Activated naive CD4-positive, alpha-beta T cell treated with anti-CD3 and anti-CD28 coated beads for 36 hours (primary cell): ENCODE results near the gene TRIM56. TPM values are rescaled to one million over a fixed set of nuclear protein-coding genes. Genes with fewer than 3 reads are reported as not detected.
"Not testable (repeated sequence)": the region's sequence is repeated elsewhere in the genome, so short reads cannot be mapped to it uniquely, and the experiment has no call there.

Source experiments
- CTCF ChIA-PET: fragments of 350-600 bp; sonication (Branson Sonifier 250); formaldehyde crosslinking; loops from one replicate; lab custom pipeline; 2021; ENCODE audit warnings: antibody characterized with exemption; lab: Charles Lee
- DNase-seq: peaks from one replicate; pipeline ENCODE4 v3.0.0-alpha.2; 2020
- H3K27ac Mint-ChIP-seq: one replicate; pipeline ENCODE4 v1.8.0; 2021; ENCODE audit warnings: mild to moderate bottlenecking, mixed read lengths
- H3K27me3 Mint-ChIP-seq: one replicate; pipeline ENCODE4 v1.8.0; 2021; ENCODE audit warnings: low read depth, mixed read lengths
- H3K36me3 Mint-ChIP-seq: one replicate; pipeline ENCODE4 v1.8.0; 2021; ENCODE audit warnings: low read depth, mixed read lengths
- H3K4me1 Mint-ChIP-seq: one replicate; pipeline ENCODE4 v1.8.0; 2021; ENCODE audit warnings: low read depth, mixed read lengths
- H3K4me3 Mint-ChIP-seq: one replicate; pipeline ENCODE4 v1.8.0; 2021; ENCODE audit warnings: mild to moderate bottlenecking, moderate library complexity, mixed read lengths
- H3K9me3 Mint-ChIP-seq: one replicate; pipeline ENCODE4 v1.8.0; 2021; ENCODE audit warnings: mixed read lengths
- intact Hi-C: fragments of 100-400 bp; cut with micrococcal nuclease; formaldehyde crosslinking; loops from one replicate; pipeline ENCODE4 v1.15.1; 2023
- total RNA-seq, 2 experiments: library from RNA; stranded (reverse); gene quantifications; one replicate each; pipeline ENCODE4 v1.2.3, GENCODE V29; 2021

TRIM56 gene
- total RNA-seq, 2 experiments from 2014 or later, result 41.4 to 41.7 TPM

DNA sequence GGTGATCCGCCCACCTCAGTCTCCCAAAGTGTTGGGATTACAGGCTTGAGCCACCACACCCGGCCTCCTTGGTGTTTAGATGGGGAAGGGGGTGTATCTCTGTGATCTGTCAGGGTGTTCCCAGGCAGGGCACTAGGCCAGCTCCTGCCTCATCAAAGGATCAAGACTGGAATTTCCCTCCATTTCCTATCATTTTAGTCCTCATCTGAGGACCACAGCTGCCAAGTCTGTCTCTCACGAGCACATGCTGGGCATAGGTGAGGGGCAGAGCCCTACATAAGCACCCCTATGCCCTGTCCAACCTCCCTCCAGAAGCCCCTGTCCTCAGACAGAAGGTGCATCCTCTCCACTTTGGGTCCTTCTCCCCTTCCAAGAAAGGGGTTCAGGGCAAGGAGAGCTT lies 19.5 kb downstream of the TRIM56 start:
- Mint-ChIP-seq H3K4me3 (no peak overlapping the region), H3K9me3 (no peaks in the 10 kb centered on the region), H3K27me3 (peaks cover 18% of the 10 kb centered on the region), H3K27ac (no peak overlapping the region), H3K4me1 (peaks cover 8% of the 10 kb centered on the region), H3K36me3 (no peaks in the 10 kb centered on the region)
- DNase-seq, result no peak
- CTCF ChIA-PET, result interaction anchor here (0.6 to 1.2 kb wide), 3 partner anchors 10 to 65 kb away, joined by 3 to 4 read pairs (median 3); no protein-coding TSS in a partner anchor
- intact Hi-C loops, result no loop called here

DNA sequence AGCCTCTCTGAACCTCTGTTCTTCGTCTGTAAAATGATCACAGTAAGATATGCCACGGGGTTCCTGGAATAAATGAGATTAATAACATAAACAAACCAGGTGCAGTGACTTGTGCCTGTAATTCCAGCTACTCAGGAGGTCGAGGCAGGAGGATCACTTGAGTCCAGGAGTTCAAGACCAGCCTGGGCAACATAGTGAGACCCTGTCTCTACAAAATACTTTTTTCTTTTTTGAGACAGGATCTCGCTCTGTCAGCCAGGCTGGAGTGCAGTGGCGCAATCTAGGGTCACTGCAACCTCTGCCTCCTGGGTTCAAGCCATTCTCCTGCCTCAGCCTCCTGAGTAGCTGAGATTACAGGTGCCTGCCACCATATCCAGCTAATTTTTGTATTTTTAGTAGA lies 20.0 kb downstream of the TRIM56 start:
- intact Hi-C loops, H3K4me1 Mint-ChIP-seq, H3K4me3 Mint-ChIP-seq, DNase-seq, H3K36me3 Mint-ChIP-seq, H3K27ac Mint-ChIP-seq, H3K9me3 Mint-ChIP-seq: not testable (repeated sequence)
- H3K27me3 Mint-ChIP-seq, result peaks cover 18% of the 10 kb centered on the region
- CTCF ChIA-PET, result interaction anchor here (0.6 to 1.2 kb wide), 3 partner anchors 11 to 65 kb away, joined by 3 to 4 read pairs (median 3); no protein-coding TSS in a partner anchor

DNA sequence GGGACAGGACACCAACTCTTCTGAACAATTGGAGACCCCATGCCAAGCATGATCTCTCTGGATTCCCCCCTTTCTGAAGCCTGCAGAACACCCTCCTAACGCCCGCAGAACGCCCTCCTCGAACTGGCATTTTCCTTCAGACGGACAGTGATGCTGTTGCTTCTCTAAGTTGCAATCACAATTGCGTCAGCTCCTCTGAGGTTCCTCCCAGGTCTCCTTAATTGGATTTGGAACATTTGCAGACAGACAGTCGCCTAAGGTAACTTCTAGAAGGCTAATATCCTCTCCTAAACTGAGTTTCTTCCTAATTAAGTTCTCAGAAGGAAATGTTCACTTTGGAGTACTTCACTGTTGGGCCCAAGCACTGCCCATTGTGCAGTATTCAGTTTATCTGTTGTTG lies 21.1 kb downstream of the TRIM56 start:
- Mint-ChIP-seq H3K36me3 (no peaks in the 10 kb centered on the region), H3K4me3 (no peak overlapping the region), H3K27me3 (peaks cover 14% of the 10 kb centered on the region), H3K4me1 (no peaks in the 10 kb centered on the region), H3K27ac (no peak overlapping the region), H3K9me3 (no peaks in the 10 kb centered on the region)
- DNase-seq, result no peak
- intact Hi-C loops, result no loop called here
- CTCF ChIA-PET, result no interaction called here

DNA sequence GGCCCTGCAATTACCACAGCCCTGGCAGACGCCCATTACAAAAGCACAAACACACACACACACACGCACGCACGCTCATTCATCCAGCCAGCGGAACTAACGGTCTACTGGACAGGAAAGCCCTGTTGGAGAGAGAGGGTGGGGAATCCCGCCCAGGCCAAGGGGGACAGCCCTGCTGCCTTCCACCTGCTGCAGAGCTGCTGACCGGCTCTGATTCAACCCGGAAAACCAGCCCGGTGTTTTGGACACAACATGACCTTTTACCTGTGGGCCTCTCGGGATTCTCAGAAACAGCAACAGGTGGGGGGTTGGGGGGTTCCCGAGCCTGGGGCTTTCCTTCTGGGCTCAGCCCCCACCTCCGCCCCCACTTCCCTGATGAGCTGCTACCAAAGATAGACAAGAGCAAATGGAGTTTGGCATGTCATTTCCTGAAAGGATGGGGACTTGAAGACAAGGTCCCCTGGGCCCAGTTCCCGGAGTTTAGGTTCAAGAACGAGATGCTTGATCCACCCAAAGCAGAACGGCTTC lies 23.1 kb downstream of the TRIM56 start:
- CTCF ChIA-PET, result interaction anchor here (2.1 kb wide), 1 partner anchor 36 kb away, joined by 6 read pairs; no protein-coding TSS in a partner anchor
- no peaks in the 10 kb centered on the region for H3K9me3 Mint-ChIP-seq
- no peaks in the 10 kb centered on the region for H3K4me1 Mint-ChIP-seq
- H3K36me3 Mint-ChIP-seq, result no peaks in the 10 kb centered on the region
- no peak for DNase-seq
- H3K27ac Mint-ChIP-seq, result no peak overlapping the region
- H3K4me3 Mint-ChIP-seq, result no peak overlapping the region
- peaks cover 7% of the 10 kb centered on the region for H3K27me3 Mint-ChIP-seq
- intact Hi-C loops, result no loop called here

DNA sequence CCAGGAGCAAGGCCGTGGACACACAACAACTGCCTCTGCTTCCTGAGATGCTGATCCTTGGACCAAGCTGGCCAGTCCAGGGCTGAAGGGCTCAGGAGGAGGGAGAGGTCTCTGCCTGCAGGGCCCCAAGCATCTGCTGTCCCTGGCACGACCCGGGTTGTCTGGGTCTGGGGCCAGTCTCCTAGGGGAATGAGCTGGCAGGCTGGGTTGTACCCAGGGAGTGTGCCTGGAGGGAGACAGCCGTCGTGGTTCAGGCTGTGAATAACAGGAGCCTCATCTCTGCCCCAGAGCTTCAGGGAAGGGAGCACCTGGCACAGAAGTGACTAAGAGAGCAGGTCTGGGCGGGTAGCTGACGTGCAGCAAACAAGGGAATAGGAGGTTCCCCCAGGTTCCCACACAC lies 23.7 kb downstream of the TRIM56 start:
- intact Hi-C loops, result no loop called here
- H3K27ac Mint-ChIP-seq, result no peak overlapping the region
- DNase-seq, result no peak
- H3K9me3 Mint-ChIP-seq, result no peaks in the 10 kb centered on the region
- no peaks in the 10 kb centered on the region for H3K4me1 Mint-ChIP-seq
- CTCF ChIA-PET, result interaction anchor here (2.1 kb wide), 1 partner anchor 35 kb away, joined by 6 read pairs; no protein-coding TSS in a partner anchor
- peaks cover 4% of the 10 kb centered on the region for H3K27me3 Mint-ChIP-seq
- no peaks in the 10 kb centered on the region for H3K36me3 Mint-ChIP-seq
- no peak overlapping the region for H3K4me3 Mint-ChIP-seq

DNA sequence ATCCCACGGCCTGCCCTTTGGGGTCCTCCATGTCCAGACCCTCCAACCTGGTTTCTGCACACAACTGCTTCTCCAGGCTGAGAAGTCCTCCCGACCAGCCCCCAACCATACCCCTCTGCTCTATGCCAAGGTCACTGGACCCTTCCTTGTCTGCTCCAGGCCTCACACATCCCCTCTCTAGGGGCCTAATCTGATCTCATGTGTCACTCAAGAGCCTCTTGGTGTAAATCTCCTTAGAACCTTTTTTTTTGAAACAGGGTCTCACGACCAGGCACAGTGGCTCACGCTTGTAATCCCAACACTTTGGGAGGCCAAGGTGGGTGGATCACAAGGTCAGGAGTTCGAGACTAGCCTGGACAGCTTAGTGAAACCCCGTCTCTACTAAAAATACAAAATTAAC lies 24.1 kb downstream of the TRIM56 start:
- H3K36me3 Mint-ChIP-seq, result no peaks in the 10 kb centered on the region
- H3K9me3 Mint-ChIP-seq, result no peaks in the 10 kb centered on the region
- H3K27me3 Mint-ChIP-seq, result peaks cover 4% of the 10 kb centered on the region
- H3K27ac Mint-ChIP-seq, result no peak overlapping the region
- DNase-seq, result no peak
- no peaks in the 10 kb centered on the region for H3K4me1 Mint-ChIP-seq
- H3K4me3 Mint-ChIP-seq, result no peak overlapping the region
- intact Hi-C loops, result no loop called here
- CTCF ChIA-PET, result interaction anchor here (2.1 kb wide), 1 partner anchor 35 kb away, joined by 6 read pairs; no protein-coding TSS in a partner anchor

DNA sequence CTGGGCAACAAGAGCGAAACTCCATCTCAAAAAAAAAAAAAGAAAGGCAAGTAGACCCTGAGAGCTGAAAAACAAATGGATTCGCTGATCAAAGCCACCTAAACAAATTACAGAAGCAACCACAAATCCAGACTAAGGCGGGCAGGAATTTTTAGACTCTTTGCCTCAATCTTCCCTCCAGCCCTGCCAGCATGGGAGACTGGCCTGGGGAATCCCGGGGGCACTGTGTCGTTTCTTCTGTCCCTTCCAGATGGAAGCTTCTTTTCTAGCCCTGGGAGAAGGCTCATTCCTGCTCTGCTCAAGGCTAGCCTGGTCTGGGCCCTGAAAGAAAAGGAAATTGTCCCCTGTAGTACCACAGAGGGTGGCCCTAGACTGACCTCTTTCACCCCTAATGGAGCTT lies 26.0 kb downstream of the TRIM56 start:
- no peaks in the 10 kb centered on the region for H3K4me1 Mint-ChIP-seq
- no peak overlapping the region for H3K4me3 Mint-ChIP-seq
- no peaks in the 10 kb centered on the region for H3K9me3 Mint-ChIP-seq
- CTCF ChIA-PET, result interaction anchor here (1.9 kb wide), 1 partner anchor 32 kb away, joined by 5 read pairs; no protein-coding TSS in a partner anchor
- H3K27ac Mint-ChIP-seq, result no peak overlapping the region
- H3K27me3 Mint-ChIP-seq, result peaks cover 4% of the 10 kb centered on the region
- no peaks in the 10 kb centered on the region for H3K36me3 Mint-ChIP-seq
- intact Hi-C loops, result no loop called here
- DNase-seq, result no peak

DNA sequence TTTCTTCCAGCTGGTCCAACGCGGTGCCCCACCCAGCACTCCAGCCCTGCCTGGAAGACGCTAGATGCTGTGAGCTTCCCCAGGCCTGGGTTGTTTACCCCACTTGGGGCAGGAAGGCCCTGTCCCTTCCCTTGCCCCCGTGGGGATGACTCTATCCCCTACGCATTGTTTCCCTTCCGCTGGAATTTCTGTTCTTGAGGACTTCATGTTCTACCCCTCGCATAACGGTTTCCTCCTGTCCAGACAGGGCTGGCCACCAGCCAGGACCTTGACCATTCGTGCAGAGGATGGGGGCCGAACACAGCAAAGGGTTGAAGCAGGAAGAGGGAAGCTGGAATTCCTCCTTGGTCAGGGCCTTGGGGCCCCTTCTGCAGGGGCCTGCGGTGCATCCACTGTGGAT lies 27.0 kb downstream of the TRIM56 start:
- H3K27ac Mint-ChIP-seq, result no peak overlapping the region
- H3K36me3 Mint-ChIP-seq, result no peaks in the 10 kb centered on the region
- DNase-seq, result no peak
- peaks cover 4% of the 10 kb centered on the region for H3K27me3 Mint-ChIP-seq
- H3K9me3 Mint-ChIP-seq, result no peaks in the 10 kb centered on the region
- H3K4me3 Mint-ChIP-seq, result no peak overlapping the region
- intact Hi-C loops, result no loop called here
- no peaks in the 10 kb centered on the region for H3K4me1 Mint-ChIP-seq
- CTCF ChIA-PET, result interaction anchor here (0.7 kb wide), 1 partner anchor 35 kb away, joined by 3 read pairs; no protein-coding TSS in a partner anchor

DNA sequence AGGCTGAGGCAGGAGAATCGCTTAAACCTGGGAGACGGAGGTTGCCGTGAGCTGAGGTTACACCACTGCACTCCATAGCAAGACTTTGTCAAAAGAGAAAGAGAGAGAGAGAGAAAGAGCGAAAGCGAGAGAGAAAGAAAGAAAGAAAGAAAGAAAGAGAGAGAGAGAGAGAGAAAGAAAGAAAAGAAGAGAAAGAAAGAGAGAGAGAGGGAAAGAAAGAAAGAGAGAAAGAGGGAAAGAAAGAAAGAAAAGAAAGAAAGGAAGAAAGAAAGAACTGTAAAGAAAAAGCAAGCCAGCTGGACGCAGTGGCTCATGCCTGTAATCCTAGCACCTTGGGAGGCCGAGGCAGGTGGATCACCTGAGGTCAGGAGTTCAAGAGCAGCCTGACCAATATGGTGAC lies 27.9 kb downstream of the TRIM56 start:
- DNase-seq, H3K27ac Mint-ChIP-seq, H3K4me1 Mint-ChIP-seq, intact Hi-C loops, H3K9me3 Mint-ChIP-seq, H3K27me3 Mint-ChIP-seq, H3K4me3 Mint-ChIP-seq, H3K36me3 Mint-ChIP-seq: not testable (repeated sequence)
- CTCF ChIA-PET, result interaction anchor here (0.6 kb wide), 1 partner anchor 12 kb away, joined by 4 read pairs; no protein-coding TSS in a partner anchor

DNA sequence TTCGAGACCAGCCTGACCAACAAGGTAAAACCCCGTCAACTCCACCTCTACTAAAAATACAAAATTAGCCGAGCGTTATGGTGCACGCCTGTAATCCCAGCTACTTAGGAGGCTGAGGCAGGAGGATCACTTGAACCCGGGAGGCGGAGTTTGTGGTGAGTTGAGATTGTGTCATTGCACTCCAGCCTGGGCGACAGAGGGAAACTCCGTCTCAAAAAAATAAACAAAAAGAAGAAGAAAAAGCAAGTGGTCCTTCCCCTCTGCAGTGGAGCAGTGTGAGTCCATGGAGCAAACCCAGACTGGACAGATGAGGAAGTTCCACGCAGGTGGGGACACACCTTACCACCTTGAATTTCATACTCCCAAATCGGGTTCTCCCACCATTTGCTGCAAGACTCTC lies 28.6 kb downstream of the TRIM56 start:
- Mint-ChIP-seq H3K27ac (no peak overlapping the region), H3K4me3 (no peak overlapping the region), H3K36me3 (no peaks in the 10 kb centered on the region), H3K27me3 (no peaks in the 10 kb centered on the region), H3K9me3 (no peaks in the 10 kb centered on the region), H3K4me1 (no peaks in the 10 kb centered on the region)
- DNase-seq, result no peak
- CTCF ChIA-PET, result interaction anchor here (0.5 to 0.6 kb wide), 2 partner anchors 12 to 39 kb away, joined by 3 to 4 read pairs; no protein-coding TSS in a partner anchor
- intact Hi-C loops, result no loop called here

DNA sequence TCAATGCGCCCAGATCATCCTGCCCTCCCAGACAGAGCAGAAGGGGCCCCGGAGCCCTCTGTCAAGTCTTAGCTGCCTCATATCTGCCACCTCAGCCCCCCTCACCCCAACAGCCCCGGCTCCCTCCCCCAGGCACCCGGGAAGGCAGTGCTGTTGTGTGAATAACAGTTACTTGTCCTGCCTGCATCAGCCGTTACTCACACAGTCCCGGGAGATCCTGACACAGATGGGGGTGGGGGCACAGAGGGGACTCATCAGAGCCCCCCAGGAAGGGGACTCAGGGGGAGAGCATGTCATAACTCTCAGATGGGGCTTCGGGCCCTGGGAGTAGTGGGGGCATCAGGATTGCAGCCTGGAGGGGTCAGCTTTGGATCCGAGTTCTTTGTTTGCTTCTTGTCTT lies 29.2 kb downstream of the TRIM56 start:
- Mint-ChIP-seq H3K36me3 (no peaks in the 10 kb centered on the region), H3K9me3 (no peaks in the 10 kb centered on the region), H3K27me3 (peaks cover 3% of the 10 kb centered on the region), H3K4me1 (no peaks in the 10 kb centered on the region), H3K4me3 (no peak overlapping the region), H3K27ac (no peak overlapping the region)
- CTCF ChIA-PET, result no interaction called here
- no peak for DNase-seq
- intact Hi-C loops, result no loop called here

DNA sequence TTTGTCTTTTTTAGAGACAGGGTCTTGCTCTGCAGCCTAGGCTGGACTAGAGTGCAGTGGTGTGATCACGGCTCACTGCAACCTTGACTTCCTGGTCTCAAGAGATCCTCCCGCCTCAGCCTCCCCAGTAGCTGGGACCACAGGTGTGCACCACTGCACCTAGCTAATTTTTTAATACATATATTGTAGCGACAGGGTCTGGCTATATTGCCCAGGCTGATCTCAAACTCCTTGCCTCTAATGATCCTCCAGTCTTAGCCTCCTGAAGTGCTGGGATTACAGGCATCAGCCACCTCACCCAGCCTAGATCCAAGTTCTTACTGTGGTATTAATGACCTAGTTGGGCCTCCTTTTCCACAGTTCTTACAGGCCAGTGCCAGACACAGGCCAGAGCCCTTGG lies 29.9 kb downstream of the TRIM56 start:
- no peak for DNase-seq
- Mint-ChIP-seq H3K36me3 (no peaks in the 10 kb centered on the region), H3K4me1 (no peaks in the 10 kb centered on the region), H3K27ac (no peak overlapping the region), H3K4me3 (no peak overlapping the region), H3K9me3 (no peaks in the 10 kb centered on the region), H3K27me3 (peaks cover 7% of the 10 kb centered on the region)
- CTCF ChIA-PET, result no interaction called here
- intact Hi-C loops, result no loop called here

DNA sequence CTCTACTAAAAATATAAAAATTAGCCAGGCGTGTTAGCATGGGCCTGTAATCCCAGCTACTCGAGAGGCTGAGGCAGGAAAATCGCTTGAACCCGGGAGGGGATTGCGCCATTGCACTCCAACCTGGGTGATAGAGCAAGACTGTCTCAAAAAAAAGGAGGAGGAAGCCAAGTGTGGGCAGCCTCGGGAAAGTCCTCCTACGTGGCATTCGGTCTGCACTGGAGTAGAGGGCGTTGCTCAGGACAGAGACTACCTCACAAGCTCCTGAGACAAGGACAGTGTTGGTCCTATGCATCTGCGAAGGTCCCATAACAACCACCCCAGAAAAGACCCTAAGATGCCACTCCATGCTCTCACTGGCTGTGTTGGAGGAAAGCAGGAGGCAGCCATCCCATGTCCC lies 31.6 kb downstream of the TRIM56 start:
- H3K27me3 Mint-ChIP-seq, result peaks cover 12% of the 10 kb centered on the region
- CTCF ChIA-PET, result interaction anchor here (1.7 kb wide), 1 partner anchor 27 kb away, joined by 6 read pairs; no protein-coding TSS in a partner anchor

More for the DNA sequence above, 31.6 kb downstream of the TRIM56 start:
- Mint-ChIP-seq H3K27ac (no peak overlapping the region), H3K4me1 (peaks cover under 1% of the 10 kb centered on the region), H3K36me3 (no peaks in the 10 kb centered on the region), H3K4me3 (no peak overlapping the region), H3K9me3 (no peaks in the 10 kb centered on the region)
- DNase-seq, result no peak
- intact Hi-C loops, result no loop called here
